ENCODE data around the gene ZP1. TPM values are rescaled to one million over a fixed set of nuclear protein-coding genes. Genes with fewer than 3 reads are reported as not detected.

ZP1 gene
- total and polyA plus RNA-seq, 2 experiments from 2014 or later, result not detected

DNA sequence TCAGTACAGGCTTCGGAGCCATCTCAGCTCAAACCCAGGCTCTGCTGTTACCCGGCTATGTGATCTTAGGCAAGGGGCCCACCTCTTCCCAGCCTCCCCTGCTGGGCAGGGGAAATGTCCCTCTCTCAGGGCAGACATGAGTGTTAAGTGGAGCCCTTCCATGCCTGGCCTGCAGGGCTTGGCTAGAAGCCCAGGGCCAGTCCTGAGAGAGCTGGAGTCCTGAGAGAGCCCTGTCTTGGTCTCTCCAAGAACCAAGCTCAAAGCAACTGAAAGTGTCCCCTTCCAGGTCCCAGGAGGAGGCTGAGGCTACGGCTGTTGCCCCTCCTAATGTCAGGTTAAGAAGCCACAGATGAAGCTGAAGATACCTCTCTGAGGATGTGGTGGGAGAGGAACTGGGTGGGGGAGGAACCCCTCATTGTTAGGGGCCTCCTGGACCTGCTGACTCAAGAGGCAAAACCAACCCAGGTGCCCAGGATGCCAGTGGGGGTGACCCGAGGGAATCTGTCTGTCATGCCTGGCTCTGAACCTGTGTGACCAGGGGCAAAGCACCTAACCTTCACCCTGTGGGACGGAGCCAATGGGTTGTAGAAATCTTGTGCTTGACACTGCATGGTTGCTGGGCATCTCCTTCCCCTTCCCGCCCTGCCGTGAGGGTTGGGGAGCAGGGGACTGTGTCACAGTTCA lies 4.2 kb downstream of the ZP1 start:
- H3K27ac Mint-ChIP-seq, result no peak overlapping the region

DNA sequence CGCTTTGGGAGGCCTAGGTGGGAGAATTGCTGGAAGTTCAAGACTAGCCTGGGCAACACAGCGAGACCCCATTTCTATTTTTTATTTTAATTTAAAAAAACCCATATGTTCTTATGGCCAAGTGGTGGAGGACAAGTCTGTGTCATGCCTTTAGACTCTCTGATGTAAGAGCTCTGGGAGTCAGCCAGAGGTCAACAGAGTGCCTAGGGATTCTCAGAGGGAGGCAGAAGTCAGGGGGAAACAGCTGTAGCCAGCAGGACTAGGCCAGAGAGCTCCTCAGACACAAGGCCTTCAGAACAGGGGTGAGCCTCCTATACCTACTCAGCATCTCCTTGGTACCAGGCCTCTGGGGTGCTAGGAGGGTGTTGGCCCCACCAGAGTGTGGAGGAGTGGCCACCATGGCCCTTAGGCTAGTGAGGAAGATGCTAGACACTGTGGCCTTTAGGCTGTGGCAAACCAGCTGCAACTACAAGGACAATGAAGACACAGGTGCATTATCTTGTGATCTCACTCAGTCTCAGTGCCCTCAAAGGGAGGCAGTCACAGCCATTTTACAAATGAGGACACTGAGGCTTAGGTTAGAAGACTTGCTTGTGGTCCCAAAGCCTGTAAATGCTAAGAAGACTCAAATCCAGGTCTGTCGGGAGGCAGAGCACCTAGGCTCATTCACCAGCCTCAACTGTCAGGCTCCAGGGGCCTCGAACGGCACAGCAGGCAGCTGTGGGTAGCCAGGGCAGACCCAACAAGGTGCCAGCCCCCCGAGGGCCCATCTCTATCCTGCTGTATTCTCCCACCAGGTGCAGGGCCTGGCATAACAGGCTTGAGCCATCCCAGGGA lies 5.0 kb downstream of the ZP1 start:
- H3K4me1 ChIP-seq (ENCODE audit: insufficient read depth), result no peaks in the 10 kb centered on the region
- H3K27ac ChIP-seq (ENCODE audit: low read depth), result no peak overlapping the region
- H3K4me3 ChIP-seq, result no peak overlapping the region
- no peak overlapping the region for H3K27ac Mint-ChIP-seq
- H3K4me2 ChIP-seq, result no peak overlapping the region
- H3K27me3 ChIP-seq (ENCODE audit: insufficient read depth), result no peaks in the 10 kb centered on the region
- H4K20me1 ChIP-seq (replicated peaks; ENCODE audit: insufficient read depth), result no peaks in the 10 kb centered on the region
- no peaks in the 10 kb centered on the region for H3K79me2 ChIP-seq (replicated peaks; ENCODE audit: insufficient read depth)
- DNase-seq (ENCODE audit: low spot score) (no peak), ATAC-seq (no peak)
- H3F3A ChIP-seq (replicated peaks; ENCODE audit: low read depth), result no peaks in the 10 kb centered on the region
- H2AFZ ChIP-seq, result no peak overlapping the region
- no peak overlapping the region for H3K4me3 Mint-ChIP-seq
- H3K27me3 Mint-ChIP-seq (ENCODE audit: insufficient read depth, low read depth, poor library complexity), result peaks cover 2% of the 10 kb centered on the region
- no peaks in the 10 kb centered on the region for H3K36me3 Mint-ChIP-seq (ENCODE audit: low read depth)
- H3K9me2 ChIP-seq (ENCODE audit: insufficient read depth), result no peaks in the 10 kb centered on the region
- H3K4me1 Mint-ChIP-seq, result peaks cover 6% of the 10 kb centered on the region; the same call in 2 of the 3 replicates
- H3K36me3 ChIP-seq (ENCODE audit: insufficient read depth), result no peaks in the 10 kb centered on the region
- H3K9me3 Mint-ChIP-seq, result no peaks in the 10 kb centered on the region; the same call in 2 of the 3 replicates
- TF ChIP-seq CREB1 (CRISPR knock-in tag; IDR thresholded peaks at IDR 0.05; ENCODE audit: low read depth), result no peak
- TF ChIP-seq, protein P1, sequence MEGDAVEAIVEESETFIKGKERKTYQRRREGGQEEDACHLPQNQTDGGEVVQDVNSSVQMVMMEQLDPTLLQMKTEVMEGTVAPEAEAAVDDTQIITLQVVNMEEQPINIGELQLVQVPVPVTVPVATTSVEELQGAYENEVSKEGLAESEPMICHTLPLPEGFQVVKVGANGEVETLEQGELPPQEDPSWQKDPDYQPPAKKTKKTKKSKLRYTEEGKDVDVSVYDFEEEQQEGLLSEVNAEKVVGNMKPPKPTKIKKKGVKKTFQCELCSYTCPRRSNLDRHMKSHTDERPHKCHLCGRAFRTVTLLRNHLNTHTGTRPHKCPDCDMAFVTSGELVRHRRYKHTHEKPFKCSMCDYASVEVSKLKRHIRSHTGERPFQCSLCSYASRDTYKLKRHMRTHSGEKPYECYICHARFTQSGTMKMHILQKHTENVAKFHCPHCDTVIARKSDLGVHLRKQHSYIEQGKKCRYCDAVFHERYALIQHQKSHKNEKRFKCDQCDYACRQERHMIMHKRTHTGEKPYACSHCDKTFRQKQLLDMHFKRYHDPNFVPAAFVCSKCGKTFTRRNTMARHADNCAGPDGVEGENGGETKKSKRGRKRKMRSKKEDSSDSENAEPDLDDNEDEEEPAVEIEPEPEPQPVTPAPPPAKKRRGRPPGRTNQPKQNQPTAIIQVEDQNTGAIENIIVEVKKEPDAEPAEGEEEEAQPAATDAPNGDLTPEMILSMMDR (conservative IDR thresholded peaks at IDR 0.05; ENCODE audit: low read depth in 2 of 2), result no peak

More for the DNA sequence above, 4.2 kb downstream of the ZP1 start:
- no peak overlapping the region for H3K4me3 ChIP-seq
- no peak overlapping the region for H3K4me2 ChIP-seq
- Mint-ChIP-seq H3K27me3 (ENCODE audit: insufficient read depth, low read depth, poor library complexity) (peaks cover 2% of the 10 kb centered on the region), H3K9me3 (no peaks in the 10 kb centered on the region; the same call in 2 of the 3 replicates), H3K4me3 (no peak overlapping the region), H3K4me1 (peaks cover 6% of the 10 kb centered on the region; the same call in 2 of the 3 replicates), H3K36me3 (ENCODE audit: low read depth) (no peaks in the 10 kb centered on the region)
- no peaks in the 10 kb centered on the region for H3K4me1 ChIP-seq (ENCODE audit: insufficient read depth)
- H3K79me2 ChIP-seq (replicated peaks; ENCODE audit: insufficient read depth), result no peaks in the 10 kb centered on the region
- H3K27me3 ChIP-seq (ENCODE audit: insufficient read depth), result no peaks in the 10 kb centered on the region
- H3K27ac ChIP-seq (ENCODE audit: low read depth), result no peak overlapping the region
- TF ChIP-seq, protein P1 (conservative IDR thresholded peaks at IDR 0.05; ENCODE audit: low read depth in 2 of 2), result no peak
- TF ChIP-seq, protein P2, sequence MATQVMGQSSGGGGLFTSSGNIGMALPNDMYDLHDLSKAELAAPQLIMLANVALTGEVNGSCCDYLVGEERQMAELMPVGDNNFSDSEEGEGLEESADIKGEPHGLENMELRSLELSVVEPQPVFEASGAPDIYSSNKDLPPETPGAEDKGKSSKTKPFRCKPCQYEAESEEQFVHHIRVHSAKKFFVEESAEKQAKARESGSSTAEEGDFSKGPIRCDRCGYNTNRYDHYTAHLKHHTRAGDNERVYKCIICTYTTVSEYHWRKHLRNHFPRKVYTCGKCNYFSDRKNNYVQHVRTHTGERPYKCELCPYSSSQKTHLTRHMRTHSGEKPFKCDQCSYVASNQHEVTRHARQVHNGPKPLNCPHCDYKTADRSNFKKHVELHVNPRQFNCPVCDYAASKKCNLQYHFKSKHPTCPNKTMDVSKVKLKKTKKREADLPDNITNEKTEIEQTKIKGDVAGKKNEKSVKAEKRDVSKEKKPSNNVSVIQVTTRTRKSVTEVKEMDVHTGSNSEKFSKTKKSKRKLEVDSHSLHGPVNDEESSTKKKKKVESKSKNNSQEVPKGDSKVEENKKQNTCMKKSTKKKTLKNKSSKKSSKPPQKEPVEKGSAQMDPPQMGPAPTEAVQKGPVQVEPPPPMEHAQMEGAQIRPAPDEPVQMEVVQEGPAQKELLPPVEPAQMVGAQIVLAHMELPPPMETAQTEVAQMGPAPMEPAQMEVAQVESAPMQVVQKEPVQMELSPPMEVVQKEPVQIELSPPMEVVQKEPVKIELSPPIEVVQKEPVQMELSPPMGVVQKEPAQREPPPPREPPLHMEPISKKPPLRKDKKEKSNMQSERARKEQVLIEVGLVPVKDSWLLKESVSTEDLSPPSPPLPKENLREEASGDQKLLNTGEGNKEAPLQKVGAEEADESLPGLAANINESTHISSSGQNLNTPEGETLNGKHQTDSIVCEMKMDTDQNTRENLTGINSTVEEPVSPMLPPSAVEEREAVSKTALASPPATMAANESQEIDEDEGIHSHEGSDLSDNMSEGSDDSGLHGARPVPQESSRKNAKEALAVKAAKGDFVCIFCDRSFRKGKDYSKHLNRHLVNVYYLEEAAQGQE (IDR thresholded peaks at IDR 0.05; ENCODE audit: unreplicated experiment), result no peak
- TF ChIP-seq STAT1 (IDR thresholded peaks at IDR 0.05; ENCODE audit: unreplicated experiment) (no peak), EZH2phosphoT487 (IDR thresholded peaks at IDR 0.05; ENCODE audit: unreplicated experiment) (no peak)
- H2AFZ ChIP-seq, result no peak overlapping the region
- no peaks in the 10 kb centered on the region for H3K9me2 ChIP-seq (ENCODE audit: insufficient read depth)
- H4K20me1 ChIP-seq (replicated peaks; ENCODE audit: insufficient read depth), result no peaks in the 10 kb centered on the region
- no peaks in the 10 kb centered on the region for H3F3A ChIP-seq (replicated peaks; ENCODE audit: low read depth)
- no peak for ATAC-seq
- DNase-seq (ENCODE audit: low spot score), result no peak
- H3K36me3 ChIP-seq (ENCODE audit: insufficient read depth), result no peaks in the 10 kb centered on the region

Measured in GM23338 (cell line).